Ecto neural progenitor cell (in vitro differentiated cells): ENCODE results near the gene USB1.
"Not testable (repeated sequence)": the region's sequence is repeated elsewhere in the genome, so short reads cannot be mapped to it uniquely, and the experiment has no call there.

Source experiments
- DNase-seq: peaks from one replicate; pipeline ENCODE4 v3.0.0-alpha.2; 2018; ENCODE audit warnings: low spot score

USB1 gene

GRCh38 chr16:57969451-57970123 lies 31.6 kb upstream of the USB1 start:
- no peak for DNase-seq

- no peak for DNase-seq
These were observed 30.9 kb upstream of the USB1 start for GRCh38 chr16:57970319-57970718.

- no peak for DNase-seq
These were observed 30.2 kb upstream of the USB1 start, which contains the start of gene CNGB1 for GRCh38 chr16:57970970-57971369. Gene CNGB1, minus strand, starts transcription at chr16:57971128. Its CDS starts 3,842 bp downstream, at chr16:57967286.

GRCh38 chr16:57971848-57972247 lies 29.4 kb upstream of the USB1 start:
- DNase-seq = no peak

GRCh38 chr16:57972306-57972705 lies 28.9 kb upstream of the USB1 start:
- no peak for DNase-seq

- no peak for DNase-seq
These were observed 24.8 kb upstream of the USB1 start for GRCh38 chr16:57976331-57976796.

- no peak for DNase-seq
These were observed 23.7 kb upstream of the USB1 start for GRCh38 chr16:57977418-57978069.

- DNase-seq = not testable (repeated sequence)
These were observed 23.1 kb upstream of the USB1 start for GRCh38 chr16:57978070-57978465.

- no peak for DNase-seq
These were observed 22.1 kb upstream of the USB1 start for GRCh38 chr16:57979006-57979585.

GRCh38 chr16:57981636-57982035 lies 19.6 kb upstream of the USB1 start:
- DNase-seq = no peak

- no peak for DNase-seq
These were observed 18.8 kb upstream of the USB1 start for GRCh38 chr16:57982385-57982784.

GRCh38 chr16:57984443-57985203 lies 16.6 kb upstream of the USB1 start:
- peak; percentile 99 for DNase-seq

- DNase-seq = no peak
These were observed 15.7 kb upstream of the USB1 start for GRCh38 chr16:57985204-57986181.

- DNase-seq = no peak
These were observed 15.0 kb upstream of the USB1 start for GRCh38 chr16:57986196-57986595.

GRCh38 chr16:57987441-57988177 lies 13.6 kb upstream of the USB1 start:
- no peak for DNase-seq

- no peak for DNase-seq
These were observed 12.3 kb upstream of the USB1 start for GRCh38 chr16:57988929-57989328.

- no peak for DNase-seq
These were observed 9.6 kb upstream of the USB1 start for GRCh38 chr16:57991551-57992059.

- DNase-seq = no peak
These were observed 9.1 kb upstream of the USB1 start for GRCh38 chr16:57992084-57992483.

GRCh38 chr16:57993438-57993837 lies 7.8 kb upstream of the USB1 start:
- no peak for DNase-seq

- DNase-seq = no peak
These were observed 7.3 kb upstream of the USB1 start for GRCh38 chr16:57993897-57994296.
